Measurements from ENCODE around the gene LRRC46.

DNA sequence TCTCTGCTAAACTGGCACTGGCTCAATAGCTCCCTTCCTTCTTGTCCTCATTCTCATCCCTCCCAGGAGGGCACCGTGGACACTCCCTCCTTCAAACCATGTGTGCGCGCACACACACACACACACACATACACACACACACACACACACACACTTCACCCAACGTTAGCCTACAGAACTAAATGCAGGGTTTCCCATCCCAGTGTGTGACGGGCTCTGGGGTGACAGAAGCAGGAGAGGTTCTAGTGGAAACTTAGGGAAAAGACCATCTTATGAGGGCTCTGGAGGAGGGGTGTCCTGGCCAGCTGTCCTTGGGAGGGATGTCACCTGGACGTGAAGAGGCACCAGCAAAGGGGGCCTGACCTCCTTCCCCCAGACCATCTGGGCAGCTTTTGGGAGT, 29.6 kb upstream of the LRRC46 start:
- no peak for TF ChIP-seq CTCF (IDR thresholded peaks at IDR 0.05)
- TF ChIP-seq POLR2A (IDR thresholded peaks at IDR 0.05), result no peak
- TF ChIP-seq POLR2AphosphoS5 (IDR thresholded peaks at IDR 0.05; ENCODE audit: insufficient read depth in 1 of 2, low read depth in 1 of 2), result no peak

Data from vagina (tissue), 2 donors.